Right lobe of liver (tissue), 4 donors: ENCODE results near the gene TTL.

Experiments
- CTCF ChIP-seq, 4 donors: fragments of 200-600 bp in 3 of 4; fragments of 450-650 bp in 1 of 4; IDR thresholded peaks; one replicate each; pipeline versions ENCODE4 v1.5.1 to v1.8.0; 2016 to 2022; ENCODE audit warnings: antibody characterized with exemption in 4 of 4, mild to moderate bottlenecking in 2 of 4
- POLR2A ChIP-seq: fragments of 450-650 bp; IDR thresholded peaks from one replicate; pipeline ENCODE4 v1.6.1; 2017; ENCODE audit warnings: antibody characterized with exemption, mild to moderate bottlenecking
- donor health status: DM: no; HTN: no; CAD: no.
- donor health status: DM: no; HTN: no; CAD: no.
- donor health status: DM: no; HTN: yes; CAD: no.

- TF ChIP-seq CTCF (IDR thresholded peaks at IDR 0.05) (no peak), POLR2A (no peak)
Measured at GRCh38 chr2:112541315-112542122, 59.6 kb downstream of the TTL start.
